ENCODE measurements around the gene PACSIN1.
A peak's percentile ranks its signal among the peaks of the same experiment; 100 is the strongest.

Gene PACSIN1

GRCh38 chr6:34528996-34529664 is 63.3 kb downstream of the PACSIN1 start:
- no peak for DNase-seq

- peak; percentile 75 for DNase-seq
Measured at GRCh38 chr6:34529665-34530327, 63.9 kb downstream of the PACSIN1 start.

GRCh38 chr6:34530753-34531365 is 65.0 kb downstream of the PACSIN1 start:
- DNase-seq, result no peak

GRCh38 chr6:34531580-34532201 is 65.8 kb downstream of the PACSIN1 start:
- DNase-seq, result no peak

- DNase-seq, result no peak
Measured at GRCh38 chr6:34532230-34532629, 66.4 kb downstream of the PACSIN1 start.

DNA sequence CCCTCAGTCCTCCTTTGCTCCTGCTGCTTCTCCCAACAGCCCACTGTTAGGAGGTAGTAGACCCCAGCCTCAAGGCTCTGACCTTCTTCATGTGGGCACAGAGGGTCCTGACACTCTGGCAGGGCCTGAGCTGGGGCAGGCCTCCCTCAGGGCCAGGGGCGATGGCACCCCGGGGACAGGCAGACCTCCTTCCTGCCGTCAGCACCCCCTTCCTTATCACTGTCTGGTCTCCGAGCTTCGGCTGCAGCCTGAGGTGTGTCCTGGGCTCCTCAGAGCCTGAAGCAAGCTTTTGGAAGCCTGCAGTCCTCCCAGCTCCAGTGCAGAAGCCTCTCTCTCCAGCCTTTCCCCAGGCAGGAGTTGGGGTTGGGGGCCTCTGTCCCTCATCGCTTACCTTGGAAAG is 68.3 kb downstream of the PACSIN1 start:
- DNase-seq, result no peak

GRCh38 chr6:34534656-34535055 is 68.8 kb downstream of the PACSIN1 start:
- no peak for DNase-seq

DNA sequence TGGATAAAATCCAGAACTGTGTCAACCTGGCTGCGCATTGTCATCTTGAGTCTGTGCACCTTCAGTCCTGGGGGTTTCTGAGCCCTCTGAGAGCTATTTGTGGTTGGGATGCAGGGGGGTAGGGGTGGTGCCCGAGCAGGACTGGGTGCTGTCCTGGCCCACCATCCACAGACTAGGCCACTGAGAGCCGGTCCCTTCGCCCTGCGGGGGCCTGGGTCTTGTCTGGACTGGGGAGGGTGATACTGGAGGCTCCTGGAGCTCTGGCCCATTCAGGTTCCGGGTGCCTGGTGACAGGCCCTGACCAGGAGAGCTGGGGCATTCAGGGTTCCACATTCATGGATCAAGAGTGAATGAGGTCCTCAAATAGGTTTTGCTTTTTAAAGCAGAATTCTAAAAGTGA is 69.3 kb downstream of the PACSIN1 start:
- no peak for DNase-seq

- DNase-seq, result no peak
Measured at GRCh38 chr6:34535646-34536045, 69.8 kb downstream of the PACSIN1 start.

GRCh38 chr6:34536251-34536958 is 70.5 kb downstream of the PACSIN1 start:
- peak; percentile 42 for DNase-seq

DNA sequence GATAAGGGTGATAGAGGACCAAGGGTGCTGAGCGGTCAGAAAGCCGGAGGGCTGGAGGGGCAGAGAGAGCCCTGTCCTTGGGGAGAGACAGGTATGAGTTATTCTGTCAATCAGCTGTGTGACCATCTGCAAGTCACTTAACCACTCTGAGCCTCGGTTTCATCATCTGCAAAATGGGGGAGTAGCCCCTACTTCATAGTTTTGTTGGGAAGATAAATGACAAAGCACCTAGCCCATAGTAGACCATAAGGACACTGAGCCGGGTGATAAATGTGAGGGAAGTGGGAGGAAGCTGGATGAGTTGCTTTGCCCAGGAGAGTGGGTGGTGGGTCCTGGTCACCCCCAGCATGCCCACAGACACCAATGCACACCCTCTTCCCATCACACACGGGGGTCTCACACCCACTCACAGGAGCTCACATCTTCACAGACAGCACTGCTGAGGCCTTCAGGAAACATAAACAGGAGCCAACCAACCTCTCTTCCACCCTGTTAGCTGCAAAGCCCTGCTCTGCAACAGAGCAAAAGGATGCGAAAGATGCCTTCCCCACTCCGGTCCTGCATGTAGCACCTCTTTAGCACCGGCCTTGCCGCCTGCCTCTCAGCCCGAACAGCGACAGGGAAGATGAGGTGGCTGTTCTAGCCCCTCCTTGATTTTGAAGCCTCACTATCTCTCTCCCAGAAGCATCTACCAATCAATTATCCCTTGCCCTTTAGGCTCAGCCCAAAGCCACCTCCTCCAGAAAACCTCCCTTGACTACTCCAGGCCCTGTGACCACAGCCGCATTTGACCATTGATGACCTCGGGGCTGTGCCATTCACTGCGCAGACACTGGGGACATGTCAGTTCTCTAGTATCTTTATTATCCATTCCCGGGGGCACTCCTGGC is 71.3 kb downstream of the PACSIN1 start:
- DNase-seq, result no peak

- DNase-seq, result no peak
Measured at GRCh38 chr6:34537922-34538550, 72.2 kb downstream of the PACSIN1 start.

DNA sequence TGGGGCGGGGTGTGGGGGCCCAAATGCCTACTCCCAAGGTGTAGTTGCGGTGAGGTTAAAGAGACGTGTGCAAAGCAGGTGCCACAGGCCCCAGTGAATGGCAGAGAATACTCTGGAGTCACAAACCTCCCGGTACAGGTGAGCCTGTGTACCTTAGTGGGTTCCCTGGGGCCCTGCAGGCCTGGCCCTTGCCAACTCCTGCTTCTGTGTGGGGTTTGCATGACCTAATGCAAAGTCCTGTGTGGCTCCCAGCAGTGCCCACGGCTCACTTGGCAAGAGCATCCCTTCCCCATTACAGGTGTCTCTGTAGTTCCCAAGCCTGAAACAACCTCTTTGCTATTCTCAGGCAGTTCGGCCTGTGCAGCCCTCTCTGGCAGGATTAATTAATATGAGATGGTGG is 72.7 kb downstream of the PACSIN1 start:
- no peak for DNase-seq

DNA sequence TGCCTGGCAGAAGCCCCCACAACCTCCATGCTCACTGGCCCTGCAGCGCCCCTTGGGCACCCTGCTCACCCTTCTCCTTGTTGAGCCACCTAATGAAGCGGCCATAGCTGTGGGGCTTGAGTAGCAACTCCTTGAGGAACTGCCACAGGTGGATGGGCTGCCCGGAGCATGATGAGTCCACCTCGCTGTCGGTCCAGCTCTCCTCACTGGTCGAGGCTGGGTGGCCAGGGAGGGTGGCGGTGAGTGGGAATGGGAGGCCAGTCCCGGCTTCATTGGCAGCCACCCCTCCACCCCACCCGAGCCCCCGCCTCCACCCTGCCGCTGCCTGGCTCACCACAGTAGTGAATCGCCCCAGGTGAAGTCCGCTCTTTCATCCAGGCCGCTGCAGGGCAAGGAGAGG is 73.3 kb downstream of the PACSIN1 start:
- DNase-seq, result no peak

- DNase-seq, result no peak
Measured at GRCh38 chr6:34540222-34540621, 74.3 kb downstream of the PACSIN1 start.

GRCh38 chr6:34540841-34541240 is 75.0 kb downstream of the PACSIN1 start:
- DNase-seq, result no peak

DNA sequence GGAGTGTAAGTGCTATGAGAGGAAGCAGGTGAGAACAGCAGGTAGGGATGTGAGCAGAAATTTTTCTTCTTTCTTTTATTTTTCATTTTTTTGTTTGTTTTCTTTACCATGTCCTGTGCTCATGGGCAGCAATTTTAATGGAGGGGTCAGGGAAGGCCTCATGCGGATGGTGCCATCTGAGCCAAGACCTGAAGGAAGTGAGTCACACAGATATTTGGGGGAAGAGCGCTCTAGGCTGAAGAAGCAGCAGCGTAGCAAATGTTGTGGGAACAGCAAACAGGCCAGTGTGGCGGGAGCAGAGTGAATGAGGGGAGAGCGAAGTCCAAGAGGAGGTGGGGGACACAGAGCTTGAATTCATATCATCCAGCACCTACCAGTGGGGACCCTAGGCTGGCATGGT is 77.5 kb downstream of the PACSIN1 start:
- DNase-seq, result no peak

DNA sequence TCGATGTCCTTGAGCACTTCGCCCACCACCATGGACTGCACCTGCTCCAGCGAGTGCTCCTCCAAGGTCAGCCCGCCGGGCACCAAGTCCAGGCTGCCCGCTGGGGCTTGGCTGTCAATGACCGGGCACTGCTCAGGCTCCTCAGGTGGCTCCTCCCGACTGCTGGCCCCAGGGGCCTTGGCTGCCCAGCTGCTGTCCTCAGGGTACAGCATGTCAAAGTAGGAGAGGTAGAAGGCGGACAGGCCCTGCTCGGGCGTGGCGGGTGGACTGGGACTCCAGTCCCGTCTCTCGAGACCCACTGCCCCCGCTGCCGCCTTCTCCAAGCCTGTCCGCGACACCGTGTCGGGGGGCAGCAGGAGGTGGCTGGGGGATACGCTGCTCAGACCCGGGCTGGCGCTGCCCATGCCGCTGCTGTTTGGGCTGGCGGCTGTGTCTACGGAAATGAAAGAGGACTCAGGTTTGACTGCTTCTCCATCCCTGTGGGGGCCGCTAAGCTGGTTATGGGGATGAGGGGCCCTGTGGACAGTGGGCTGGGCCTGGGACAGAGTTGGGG is 78.3 kb downstream of the PACSIN1 start:
- no peak for DNase-seq

DNA sequence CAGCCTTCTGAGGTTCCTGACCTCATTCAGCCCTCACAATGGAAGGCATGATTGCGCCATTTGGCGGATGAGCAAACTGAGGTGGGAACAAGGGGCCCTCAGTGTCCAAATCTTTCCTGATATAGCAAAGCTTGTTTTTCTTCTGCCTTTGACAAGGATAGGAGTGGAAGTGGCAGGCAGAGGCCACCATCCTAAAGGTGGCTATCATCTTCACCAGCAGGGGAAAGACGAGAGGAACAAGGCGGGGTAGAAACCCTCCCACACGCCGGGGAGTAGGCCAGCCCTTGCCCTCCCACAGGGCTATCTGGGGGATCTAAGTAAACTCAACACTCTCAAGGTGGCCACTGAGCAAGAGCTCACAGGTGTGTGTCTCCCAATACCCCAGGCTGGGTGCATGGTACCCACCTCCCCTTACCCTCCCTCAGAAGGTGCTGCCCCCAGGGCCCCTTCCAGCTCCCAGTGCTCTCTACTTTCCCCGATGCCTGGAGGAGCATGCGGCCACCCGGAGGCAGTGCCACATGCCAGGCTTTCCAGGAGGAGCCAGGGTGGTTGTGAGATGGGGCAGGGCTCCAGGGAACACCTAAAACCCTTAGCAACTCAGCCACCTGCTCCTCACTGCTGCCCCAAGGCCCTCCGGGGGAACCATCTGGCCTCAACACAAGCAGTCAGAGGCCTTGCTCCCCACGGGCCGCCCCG is 79.0 kb downstream of the PACSIN1 start:
- DNase-seq, result no peak

GRCh38 chr6:34546551-34547321 is 80.9 kb downstream of the PACSIN1 start:
- DNase-seq, result peak; percentile 93
